Measurements from ENCODE around the gene IFNA14. TPM values are rescaled to one million over a fixed set of nuclear protein-coding genes. Genes with fewer than 3 reads are reported as not detected.
"Not testable (repeated sequence)": the region's sequence is repeated elsewhere in the genome, so short reads cannot be mapped to it uniquely, and the experiment has no call there.

IFNA14 gene
- polyA plus RNA-seq, 4 donors = not detected

- DNase-seq = no peak
- H3K27ac ChIP-seq (ENCODE audit: low read depth in 1 of 3, low read length in 2 of 3) = no peak overlapping the region
- no peak overlapping the region for H3K4me3 ChIP-seq (ENCODE audit: low read depth in 1 of 3, low read length in 3 of 3)
- H3K36me3 ChIP-seq (ENCODE audit: control insufficient read depth in 3 of 3, insufficient read depth in 2 of 3, low read depth in 1 of 3, low read length in 3 of 3) = no peaks in the 10 kb centered on the region
- 0 to 32% (median 20%) methylated on average over 1 of the region's 1 CpG for WGBS, 3 donors
- peaks cover 0 to 2% (median 0%) of the 10 kb centered on the region in 3 donors for H3K27me3 ChIP-seq (ENCODE audit: control insufficient read depth in 3 of 3, insufficient read depth in 3 of 3, low read length in 3 of 3)
- no peak for FAIRE-seq
- no peaks in the 10 kb centered on the region for H3K4me1 ChIP-seq (ENCODE audit: control insufficient read depth in 3 of 3, insufficient read depth in 2 of 3, low read depth in 1 of 3, low read length in 2 of 3)
- no peaks in the 10 kb centered on the region for H3K9me3 ChIP-seq (ENCODE audit: control insufficient read depth in 2 of 2, insufficient read depth in 1 of 2, low read depth in 1 of 2, low read length in 1 of 2)
Measured at GRCh38 chr9:21265421-21266189, 25.8 kb upstream of the IFNA14 start.

GRCh38 chr9:21255538-21256212 is 15.9 kb upstream of the IFNA14 start:
- H3K4me1 ChIP-seq (ENCODE audit: control insufficient read depth in 3 of 3, insufficient read depth in 2 of 3, low read depth in 1 of 3, low read length in 2 of 3) = no peaks in the 10 kb centered on the region
- H3K36me3 ChIP-seq (ENCODE audit: control insufficient read depth in 3 of 3, insufficient read depth in 2 of 3, low read depth in 1 of 3, low read length in 3 of 3) = no peaks in the 10 kb centered on the region
- H3K27ac ChIP-seq (ENCODE audit: low read depth in 1 of 3, low read length in 2 of 3) = no peak overlapping the region
- H3K4me3 ChIP-seq (ENCODE audit: low read depth in 1 of 3, low read length in 3 of 3) = no peak overlapping the region
- no peak for FAIRE-seq
- DNase-seq = no peak
- no peaks in the 10 kb centered on the region for H3K9me3 ChIP-seq (ENCODE audit: control insufficient read depth in 2 of 2, insufficient read depth in 1 of 2, low read depth in 1 of 2, low read length in 1 of 2)
- WGBS, 3 donors = 75 to 81% (median 79%) methylated on average over 5 of the region's 5 CpGs
- peaks cover 0 to 5% (median 0%) of the 10 kb centered on the region in 3 donors for H3K27me3 ChIP-seq (ENCODE audit: control insufficient read depth in 3 of 3, insufficient read depth in 3 of 3, low read length in 3 of 3)

- no peaks in the 10 kb centered on the region for H3K4me1 ChIP-seq (ENCODE audit: control insufficient read depth in 3 of 3, insufficient read depth in 2 of 3, low read depth in 1 of 3, low read length in 2 of 3)
- no peak for FAIRE-seq
- WGBS, 3 donors = 0 to 6% (median 5%) methylated on average over 3 of the region's 3 CpGs
Measured at GRCh38 chr9:21252721-21253547, 13.1 kb upstream of the IFNA14 start.

GRCh38 chr9:21251638-21252037 is 11.8 kb upstream of the IFNA14 start:
- H3K4me1 ChIP-seq (ENCODE audit: control insufficient read depth in 3 of 3, insufficient read depth in 2 of 3, low read depth in 1 of 3, low read length in 2 of 3) = no peaks in the 10 kb centered on the region
- no peak for DNase-seq
- no peaks in the 10 kb centered on the region for H3K9me3 ChIP-seq (ENCODE audit: control insufficient read depth in 2 of 2, insufficient read depth in 1 of 2, low read depth in 1 of 2, low read length in 1 of 2)
- WGBS, 3 donors = 42 to 65% (median 49%) methylated on average over 4 of the region's 4 CpGs
- H3K27me3 ChIP-seq (ENCODE audit: control insufficient read depth in 3 of 3, insufficient read depth in 3 of 3, low read length in 3 of 3) = peaks cover 0 to 5% (median 0%) of the 10 kb centered on the region in 3 donors
- H3K36me3 ChIP-seq (ENCODE audit: control insufficient read depth in 3 of 3, insufficient read depth in 2 of 3, low read depth in 1 of 3, low read length in 3 of 3) = no peaks in the 10 kb centered on the region
- FAIRE-seq = no peak
- H3K27ac ChIP-seq (ENCODE audit: low read depth in 1 of 3, low read length in 2 of 3) = no peak overlapping the region
- no peak overlapping the region for H3K4me3 ChIP-seq (ENCODE audit: low read depth in 1 of 3, low read length in 3 of 3)

More at GRCh38 chr9:21252721-21253547, 13.1 kb upstream of the IFNA14 start:
- H3K36me3 ChIP-seq (ENCODE audit: control insufficient read depth in 3 of 3, insufficient read depth in 2 of 3, low read depth in 1 of 3, low read length in 3 of 3) = no peaks in the 10 kb centered on the region
- DNase-seq = peak in 1 of 2 donors; percentile 32
- H3K27ac ChIP-seq (ENCODE audit: low read depth in 1 of 3, low read length in 2 of 3) = no peak overlapping the region
- H3K27me3 ChIP-seq (ENCODE audit: control insufficient read depth in 3 of 3, insufficient read depth in 3 of 3, low read length in 3 of 3) = peaks cover 0 to 5% (median 0%) of the 10 kb centered on the region in 3 donors
- no peaks in the 10 kb centered on the region for H3K9me3 ChIP-seq (ENCODE audit: control insufficient read depth in 2 of 2, insufficient read depth in 1 of 2, low read depth in 1 of 2, low read length in 1 of 2)
- no peak overlapping the region for H3K4me3 ChIP-seq (ENCODE audit: low read depth in 1 of 3, low read length in 3 of 3)

- Histone ChIP-seq H3K9me3 (ENCODE audit: control insufficient read depth in 2 of 2, insufficient read depth in 1 of 2, low read depth in 1 of 2, low read length in 1 of 2) (no peaks in the 10 kb centered on the region), H3K27ac (ENCODE audit: low read depth in 1 of 3, low read length in 2 of 3) (no peak overlapping the region), H3K4me1 (ENCODE audit: control insufficient read depth in 3 of 3, insufficient read depth in 2 of 3, low read depth in 1 of 3, low read length in 2 of 3) (no peaks in the 10 kb centered on the region), H3K27me3 (ENCODE audit: control insufficient read depth in 3 of 3, insufficient read depth in 3 of 3, low read length in 3 of 3) (peaks cover 0 to 5% (median 0%) of the 10 kb centered on the region in 3 donors), H3K36me3 (ENCODE audit: control insufficient read depth in 3 of 3, insufficient read depth in 2 of 3, low read depth in 1 of 3, low read length in 3 of 3) (no peaks in the 10 kb centered on the region), H3K4me3 (ENCODE audit: low read depth in 1 of 3, low read length in 3 of 3) (no peak overlapping the region)
- DNase-seq = no peak
- 14 to 44% (median 21%) methylated on average over 1 of the region's 1 CpG for WGBS, 3 donors
- FAIRE-seq = no peak
Measured at GRCh38 chr9:21251190-21251589, 11.4 kb upstream of the IFNA14 start.

- Histone ChIP-seq H3K27ac (ENCODE audit: low read depth in 1 of 3, low read length in 2 of 3) (no peak overlapping the region), H3K27me3 (ENCODE audit: control insufficient read depth in 3 of 3, insufficient read depth in 3 of 3, low read length in 3 of 3) (no peaks in the 10 kb centered on the region), H3K36me3 (ENCODE audit: control insufficient read depth in 3 of 3, insufficient read depth in 2 of 3, low read depth in 1 of 3, low read length in 3 of 3) (no peaks in the 10 kb centered on the region), H3K4me3 (ENCODE audit: low read depth in 1 of 3, low read length in 3 of 3) (no peak overlapping the region), H3K9me3 (ENCODE audit: control insufficient read depth in 2 of 2, insufficient read depth in 1 of 2, low read depth in 1 of 2, low read length in 1 of 2) (no peaks in the 10 kb centered on the region), H3K4me1 (ENCODE audit: control insufficient read depth in 3 of 3, insufficient read depth in 2 of 3, low read depth in 1 of 3, low read length in 2 of 3) (no peaks in the 10 kb centered on the region)
- DNase-seq = no peak
- FAIRE-seq = no peak
- WGBS, 3 donors = 58 to 68% (median 63%) methylated on average over 2 of the region's 2 CpGs
Measured at GRCh38 chr9:21244836-21245235, 5.0 kb upstream of the IFNA14 start.

GRCh38 chr9:21236360-21236714 is 3.5 kb downstream of the IFNA14 start:
- not testable (repeated sequence) for H3K4me1 ChIP-seq (ENCODE audit: control insufficient read depth in 3 of 3, insufficient read depth in 2 of 3, low read depth in 1 of 3, low read length in 2 of 3); H3K27ac ChIP-seq (ENCODE audit: low read depth in 1 of 3, low read length in 2 of 3); H3K36me3 ChIP-seq (ENCODE audit: control insufficient read depth in 3 of 3, insufficient read depth in 2 of 3, low read depth in 1 of 3, low read length in 3 of 3); H3K4me3 ChIP-seq (ENCODE audit: low read depth in 1 of 3, low read length in 3 of 3); DNase-seq; H3K9me3 ChIP-seq (ENCODE audit: control insufficient read depth in 2 of 2, insufficient read depth in 1 of 2, low read depth in 1 of 2, low read length in 1 of 2); H3K27me3 ChIP-seq (ENCODE audit: control insufficient read depth in 3 of 3, insufficient read depth in 3 of 3, low read length in 3 of 3); FAIRE-seq
- 4 to 14% (median 14%) methylated on average over 1 of the region's 1 CpG for WGBS, 3 donors
